Measurements from ENCODE around the gene SET. TPM values are rescaled to one million over a fixed set of nuclear protein-coding genes. Genes with fewer than 3 reads are reported as not detected.
A peak's percentile ranks its signal among the peaks of the same experiment; 100 is the strongest.

Gene SET
- total and polyA plus RNA-seq, 2 of the 13 experiments (the other 11 are each of a cell fraction or from before 2014, with no cell fraction given): 94.2 to 611 TPM

DNA sequence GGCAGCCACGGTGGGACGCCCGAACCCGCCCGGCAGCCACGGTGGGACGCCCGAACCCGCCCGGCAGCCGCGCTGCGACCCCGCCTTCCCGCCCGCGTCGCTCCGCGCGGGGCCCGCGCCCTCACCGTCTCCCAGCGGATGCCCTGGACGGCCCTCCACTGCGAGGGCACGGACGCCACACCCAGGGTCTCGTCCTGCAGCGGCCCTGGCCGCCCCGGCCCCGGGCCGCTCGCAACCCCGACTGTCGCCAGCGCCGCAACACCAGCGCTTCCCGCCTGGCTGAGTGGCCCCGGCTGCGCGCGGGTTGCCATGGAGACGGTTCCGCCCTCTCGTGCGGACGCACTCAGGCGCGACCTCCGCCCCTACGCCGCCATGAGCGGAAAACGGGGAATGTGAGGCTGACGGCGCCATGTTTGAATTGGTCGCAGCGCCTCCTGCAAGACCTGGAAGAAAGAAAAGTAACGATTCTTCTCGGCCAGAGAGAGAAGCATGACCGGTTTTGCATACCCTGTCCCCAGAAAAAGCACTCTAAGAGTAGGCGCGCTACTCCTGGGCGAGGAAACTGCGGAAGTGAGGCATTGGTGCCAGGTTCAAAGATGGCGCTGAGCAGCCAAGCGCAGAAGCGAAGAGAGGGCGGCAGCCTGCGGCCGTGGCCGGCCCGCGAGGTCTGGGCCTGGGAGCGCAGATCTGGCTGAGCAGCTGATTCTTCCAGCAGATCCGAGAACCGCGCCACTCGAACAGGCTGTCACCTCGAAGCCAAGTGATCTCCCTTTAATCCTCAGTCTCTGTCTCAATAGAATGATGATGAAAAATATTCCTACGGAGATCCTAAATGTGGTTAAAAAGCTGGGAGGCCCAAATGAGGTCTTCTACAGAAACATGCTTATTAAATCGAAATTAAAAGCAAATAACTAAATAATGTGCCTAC lies 32.3 kb upstream of the SET start, which contains the start of gene DYNC2I2 (continued):
- TF ChIP-seq, protein P1, sequence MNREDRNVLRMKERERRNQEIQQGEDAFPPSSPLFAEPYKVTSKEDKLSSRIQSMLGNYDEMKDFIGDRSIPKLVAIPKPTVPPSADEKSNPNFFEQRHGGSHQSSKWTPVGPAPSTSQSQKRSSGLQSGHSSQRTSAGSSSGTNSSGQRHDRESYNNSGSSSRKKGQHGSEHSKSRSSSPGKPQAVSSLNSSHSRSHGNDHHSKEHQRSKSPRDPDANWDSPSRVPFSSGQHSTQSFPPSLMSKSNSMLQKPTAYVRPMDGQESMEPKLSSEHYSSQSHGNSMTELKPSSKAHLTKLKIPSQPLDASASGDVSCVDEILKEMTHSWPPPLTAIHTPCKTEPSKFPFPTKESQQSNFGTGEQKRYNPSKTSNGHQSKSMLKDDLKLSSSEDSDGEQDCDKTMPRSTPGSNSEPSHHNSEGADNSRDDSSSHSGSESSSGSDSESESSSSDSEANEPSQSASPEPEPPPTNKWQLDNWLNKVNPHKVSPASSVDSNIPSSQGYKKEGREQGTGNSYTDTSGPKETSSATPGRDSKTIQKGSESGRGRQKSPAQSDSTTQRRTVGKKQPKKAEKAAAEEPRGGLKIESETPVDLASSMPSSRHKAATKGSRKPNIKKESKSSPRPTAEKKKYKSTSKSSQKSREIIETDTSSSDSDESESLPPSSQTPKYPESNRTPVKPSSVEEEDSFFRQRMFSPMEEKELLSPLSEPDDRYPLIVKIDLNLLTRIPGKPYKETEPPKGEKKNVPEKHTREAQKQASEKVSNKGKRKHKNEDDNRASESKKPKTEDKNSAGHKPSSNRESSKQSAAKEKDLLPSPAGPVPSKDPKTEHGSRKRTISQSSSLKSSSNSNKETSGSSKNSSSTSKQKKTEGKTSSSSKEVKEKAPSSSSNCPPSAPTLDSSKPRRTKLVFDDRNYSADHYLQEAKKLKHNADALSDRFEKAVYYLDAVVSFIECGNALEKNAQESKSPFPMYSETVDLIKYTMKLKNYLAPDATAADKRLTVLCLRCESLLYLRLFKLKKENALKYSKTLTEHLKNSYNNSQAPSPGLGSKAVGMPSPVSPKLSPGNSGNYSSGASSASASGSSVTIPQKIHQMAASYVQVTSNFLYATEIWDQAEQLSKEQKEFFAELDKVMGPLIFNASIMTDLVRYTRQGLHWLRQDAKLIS (CRISPR knock-in tag; IDR thresholded peaks at IDR 0.05): 0 out of 2 replicates have a peak, but pooled peaks have one; percentile 42
- TF ChIP-seq PAWR (CRISPR knock-in tag; IDR thresholded peaks at IDR 0.05; ENCODE audit: borderline replicate concordance) (no peak), ATF5 (CRISPR knock-in tag; IDR thresholded peaks at IDR 0.05; ENCODE audit: low read depth) (0 out of 2 replicates have a peak, but pooled peaks have one; percentile 44), ZNF367 (CRISPR knock-in tag; IDR thresholded peaks at IDR 0.05; ENCODE audit: borderline replicate concordance) (no peak), BRCA1 (CRISPR knock-in tag; IDR thresholded peaks at IDR 0.05) (peak; percentile 37; the same call in 1 of the 2 replicates), AHR (CRISPR knock-in tag; IDR thresholded peaks at IDR 0.05) (peak; percentile 58; the same call in 1 of the 2 replicates), SSRP1 (CRISPR knock-in tag; IDR thresholded peaks at IDR 0.05) (no peak), HOXA3 (CRISPR knock-in tag; IDR thresholded peaks at IDR 0.05) (peak; percentile 100), ADNP (CRISPR knock-in tag; IDR thresholded peaks at IDR 0.05) (no peak), ZNF383 (CRISPR knock-in tag; IDR thresholded peaks at IDR 0.05; ENCODE audit: borderline replicate concordance) (no peak), STAG1 (CRISPR knock-in tag; IDR thresholded peaks at IDR 0.05) (no peak), ZNF235 (CRISPR knock-in tag; IDR thresholded peaks at IDR 0.05; ENCODE audit: borderline replicate concordance) (no peak)
- TF ChIP-seq, protein P2, sequence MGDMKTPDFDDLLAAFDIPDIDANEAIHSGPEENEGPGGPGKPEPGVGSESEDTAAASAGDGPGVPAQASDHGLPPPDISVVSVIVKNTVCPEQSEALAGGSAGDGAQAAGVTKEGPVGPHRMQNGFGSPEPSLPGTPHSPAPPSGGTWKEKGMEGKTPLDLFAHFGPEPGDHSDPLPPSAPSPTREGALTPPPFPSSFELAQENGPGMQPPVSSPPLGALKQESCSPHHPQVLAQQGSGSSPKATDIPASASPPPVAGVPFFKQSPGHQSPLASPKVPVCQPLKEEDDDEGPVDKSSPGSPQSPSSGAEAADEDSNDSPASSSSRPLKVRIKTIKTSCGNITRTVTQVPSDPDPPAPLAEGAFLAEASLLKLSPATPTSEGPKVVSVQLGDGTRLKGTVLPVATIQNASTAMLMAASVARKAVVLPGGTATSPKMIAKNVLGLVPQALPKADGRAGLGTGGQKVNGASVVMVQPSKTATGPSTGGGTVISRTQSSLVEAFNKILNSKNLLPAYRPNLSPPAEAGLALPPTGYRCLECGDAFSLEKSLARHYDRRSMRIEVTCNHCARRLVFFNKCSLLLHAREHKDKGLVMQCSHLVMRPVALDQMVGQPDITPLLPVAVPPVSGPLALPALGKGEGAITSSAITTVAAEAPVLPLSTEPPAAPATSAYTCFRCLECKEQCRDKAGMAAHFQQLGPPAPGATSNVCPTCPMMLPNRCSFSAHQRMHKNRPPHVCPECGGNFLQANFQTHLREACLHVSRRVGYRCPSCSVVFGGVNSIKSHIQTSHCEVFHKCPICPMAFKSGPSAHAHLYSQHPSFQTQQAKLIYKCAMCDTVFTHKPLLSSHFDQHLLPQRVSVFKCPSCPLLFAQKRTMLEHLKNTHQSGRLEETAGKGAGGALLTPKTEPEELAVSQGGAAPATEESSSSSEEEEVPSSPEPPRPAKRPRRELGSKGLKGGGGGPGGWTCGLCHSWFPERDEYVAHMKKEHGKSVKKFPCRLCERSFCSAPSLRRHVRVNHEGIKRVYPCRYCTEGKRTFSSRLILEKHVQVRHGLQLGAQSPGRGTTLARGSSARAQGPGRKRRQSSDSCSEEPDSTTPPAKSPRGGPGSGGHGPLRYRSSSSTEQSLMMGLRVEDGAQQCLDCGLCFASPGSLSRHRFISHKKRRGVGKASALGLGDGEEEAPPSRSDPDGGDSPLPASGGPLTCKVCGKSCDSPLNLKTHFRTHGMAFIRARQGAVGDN (CRISPR knock-in tag; IDR thresholded peaks at IDR 0.05): peak; percentile 95
